GM12892 (cell line): ENCODE measurements around the gene PSAPL1.

ENCODE experiments used
- DNase-seq: peaks from one replicate; pipeline ENCODE4 v3.0.0; 2011; ENCODE audit not compliant: insufficient read length
- FAIRE-seq: peaks from 2 replicates; lab custom pipeline; 2011; peaks lifted over from hg19 to GRCh38; lab: Jason Lieb, UNC
- POLR2A ChIP-seq: IDR thresholded peaks from 2 replicates; pipeline ENCODE4 v1.6.1; 2011; ENCODE audit warnings: low read depth, low read length, control low read depth
- POLR2AphosphoS5 ChIP-seq: IDR thresholded peaks from 2 replicates; pipeline ENCODE4 v1.6.1; 2011; ENCODE audit warnings: low read depth, low read length, control low read depth
- TAF1 ChIP-seq: IDR thresholded peaks from 2 replicates; pipeline ENCODE4 v1.6.1; 2011; ENCODE audit warnings: low read depth, mild to moderate bottlenecking, control low read depth, low read length, borderline replicate concordance

PSAPL1 gene

DNA sequence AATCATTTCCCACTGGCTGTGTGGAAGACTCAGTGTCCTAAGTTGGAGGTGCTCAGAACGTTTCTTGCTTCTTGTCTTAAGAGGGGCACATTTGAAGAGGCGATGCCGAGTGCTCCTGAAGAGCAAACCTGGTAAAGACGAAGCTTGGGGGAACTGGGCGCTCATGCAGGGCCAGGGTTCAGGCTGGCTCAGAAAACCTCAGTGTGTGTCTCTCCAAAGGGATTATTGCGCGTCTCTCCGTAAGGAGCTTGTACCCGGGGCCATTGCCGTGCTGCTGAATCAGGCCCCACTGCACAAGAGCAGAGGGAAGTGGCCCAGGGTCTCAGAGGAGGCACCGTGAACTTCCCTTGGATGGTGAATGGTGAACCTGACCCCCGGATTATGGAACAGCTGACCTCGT lies 44.4 kb downstream of the PSAPL1 start:
- DNase-seq (no peak), FAIRE-seq (no peak)
- no peak for TF ChIP-seq POLR2AphosphoS5
- TF ChIP-seq POLR2A = no peak
- TF ChIP-seq TAF1 = no peak

- TF ChIP-seq POLR2A (no peak), TAF1 (no peak), POLR2AphosphoS5 (no peak)
- no peak for FAIRE-seq
These were observed 45.0 kb downstream of the PSAPL1 start for GRCh38 chr4:7389719-7390118.

DNA sequence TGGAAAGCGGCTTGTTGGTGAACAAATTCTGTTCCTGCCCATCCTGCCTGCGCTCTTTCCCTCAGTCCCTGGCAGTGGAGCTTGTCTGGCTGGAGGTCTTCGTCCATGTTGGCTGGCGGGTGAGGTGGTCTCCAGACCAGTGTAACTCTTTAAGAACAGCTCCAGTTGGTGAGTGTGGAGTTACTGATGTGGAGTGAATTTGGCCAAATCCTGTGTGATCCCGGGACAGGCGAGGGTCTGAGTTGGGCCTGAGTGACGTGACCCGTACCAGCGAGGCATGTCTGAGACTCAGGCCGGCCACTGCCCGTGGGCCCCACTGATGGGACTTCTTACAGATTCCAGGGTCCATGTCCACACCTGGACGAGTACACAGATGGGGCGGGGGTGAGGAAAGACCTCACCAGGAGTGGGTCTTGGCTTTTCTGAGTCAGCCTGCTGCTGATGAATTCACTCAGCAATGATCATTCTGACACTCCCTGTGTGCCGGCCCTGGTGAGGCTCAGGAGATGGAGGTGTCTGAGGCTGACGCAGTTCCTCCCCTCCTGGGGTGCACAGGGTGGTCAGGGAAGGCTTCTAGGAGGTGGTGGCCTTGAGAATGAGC lies 45.5 kb downstream of the PSAPL1 start:
- TF ChIP-seq POLR2A = no peak
- no peak for TF ChIP-seq POLR2AphosphoS5
- TF ChIP-seq TAF1 = no peak
- FAIRE-seq (no peak), DNase-seq (no peak)

More at GRCh38 chr4:7389719-7390118, 45.0 kb downstream of the PSAPL1 start:
- no peak for DNase-seq

DNA sequence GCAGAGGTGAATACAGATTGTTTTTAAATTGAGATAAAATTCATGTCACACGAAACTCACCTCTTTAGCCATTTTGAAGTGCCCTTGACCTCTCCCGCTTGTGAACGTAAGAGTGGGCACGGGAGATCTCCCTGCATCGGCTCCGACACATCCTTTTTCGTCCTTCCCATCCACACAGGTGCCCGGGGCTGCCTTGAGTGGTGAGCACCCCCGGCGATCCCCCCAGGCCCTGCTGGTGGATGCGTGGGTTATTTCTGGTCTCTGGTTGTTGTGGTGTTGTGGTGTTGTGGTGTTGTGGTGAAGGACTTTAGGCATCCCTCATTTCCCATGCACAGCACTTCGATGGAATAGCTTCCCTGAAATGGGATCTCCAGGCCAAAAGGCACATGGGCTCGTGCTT lies 46.1 kb downstream of the PSAPL1 start:
- DNase-seq (no peak), FAIRE-seq (no peak)
- TF ChIP-seq POLR2AphosphoS5 (no peak), TAF1 (no peak), POLR2A (no peak)

GRCh38 chr4:7387925-7388324 lies 46.8 kb downstream of the PSAPL1 start:
- no peak for FAIRE-seq
- no peak for DNase-seq
- no peak for TF ChIP-seq POLR2AphosphoS5
- TF ChIP-seq TAF1 = no peak
- no peak for TF ChIP-seq POLR2A

- DNase-seq = no peak
- FAIRE-seq = no peak
- TF ChIP-seq POLR2AphosphoS5 (no peak), TAF1 (no peak), POLR2A (no peak)
These were observed 49.5 kb downstream of the PSAPL1 start for GRCh38 chr4:7384929-7385890.

DNA sequence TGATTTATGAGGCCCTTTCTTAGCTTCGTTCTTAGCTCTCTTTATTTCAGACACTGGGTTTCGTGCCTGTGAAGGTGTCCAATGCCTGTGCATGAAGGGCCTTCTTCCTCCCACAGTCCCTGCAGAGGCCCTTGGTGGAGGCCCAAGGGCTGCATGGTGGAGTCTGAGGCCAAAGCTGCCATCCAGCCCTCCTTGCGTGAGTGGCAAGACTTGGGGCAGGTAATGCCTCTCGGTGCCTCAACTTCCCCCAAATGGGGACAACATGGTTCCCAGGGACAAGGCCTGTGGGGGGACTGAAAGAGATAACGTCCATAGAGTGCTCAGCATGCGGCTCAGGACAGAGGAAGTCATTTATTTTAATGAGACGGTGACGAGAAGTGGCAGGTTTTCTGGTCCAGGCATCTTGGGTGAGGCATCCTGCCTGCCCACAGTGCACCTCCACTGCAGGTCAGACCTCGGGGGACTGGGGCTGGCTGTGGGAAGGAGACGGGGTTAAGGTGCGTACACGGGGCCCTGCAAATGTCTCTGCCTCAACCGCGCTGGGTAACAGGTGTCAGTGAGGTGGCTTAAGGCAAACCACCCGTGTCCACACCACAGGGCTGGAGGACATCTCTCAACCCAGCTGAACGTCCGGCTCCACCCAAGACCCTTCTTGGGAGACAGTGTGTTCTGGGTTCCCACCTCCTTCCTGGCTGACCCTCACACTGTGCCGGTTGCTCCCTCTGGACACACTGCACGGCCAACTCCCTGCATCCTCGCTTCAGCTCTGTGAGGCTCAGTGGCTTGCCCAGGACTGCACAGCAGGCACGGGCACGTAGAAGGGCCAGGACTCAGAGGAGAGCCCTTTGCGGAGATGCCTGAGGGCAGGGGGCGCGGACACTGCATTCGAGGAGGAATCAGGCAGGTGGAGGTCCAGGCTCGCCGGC lies 50.5 kb downstream of the PSAPL1 start:
- FAIRE-seq (no peak), DNase-seq (peak; percentile 11)
- TF ChIP-seq POLR2AphosphoS5 (no peak), POLR2A (no peak), TAF1 (no peak)

DNA sequence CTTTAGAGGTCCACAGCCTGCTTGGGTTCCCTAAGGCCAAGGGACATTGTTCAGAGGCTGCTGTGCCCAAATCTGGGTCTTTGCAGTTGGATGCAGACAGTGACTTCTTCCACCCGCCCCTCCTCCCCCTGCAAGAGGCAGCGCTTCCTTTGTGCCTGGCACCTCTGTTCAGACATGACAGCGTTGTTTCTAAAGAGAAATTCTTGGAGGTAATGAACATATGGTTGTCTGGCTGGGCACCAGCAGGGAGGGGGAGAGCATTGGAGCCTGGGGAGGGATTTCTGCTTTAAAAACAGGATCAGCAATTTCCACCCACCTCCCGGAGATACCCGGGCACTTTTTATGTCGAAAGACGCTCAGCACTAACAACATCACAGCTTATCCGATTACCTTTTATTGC lies 51.5 kb downstream of the PSAPL1 start:
- DNase-seq = no peak
- TF ChIP-seq POLR2AphosphoS5 (no peak), POLR2A (no peak), TAF1 (no peak)
- no peak for FAIRE-seq

DNA sequence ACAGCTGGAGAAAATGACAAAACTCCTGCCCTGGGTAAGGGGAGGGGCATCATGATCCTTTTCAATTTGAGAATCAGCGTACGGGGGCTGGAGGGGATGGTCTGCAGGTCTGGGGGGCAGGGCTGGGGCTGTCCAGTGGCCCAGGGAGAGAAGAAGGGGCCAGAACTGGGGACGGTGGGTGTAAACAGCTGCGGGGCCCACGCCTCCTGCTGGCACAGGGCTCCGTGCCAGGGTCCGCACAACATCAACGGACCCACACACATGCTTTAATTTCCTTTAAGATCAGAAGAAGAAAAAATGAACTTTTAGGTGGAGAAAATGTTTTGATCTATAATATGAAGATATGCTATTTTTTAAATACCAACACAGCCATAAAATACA lies 52.1 kb downstream of the PSAPL1 start:
- DNase-seq (no peak), FAIRE-seq (no peak)
- no peak for TF ChIP-seq TAF1
- no peak for TF ChIP-seq POLR2AphosphoS5
- no peak for TF ChIP-seq POLR2A

- FAIRE-seq (no peak), DNase-seq (no peak)
- TF ChIP-seq POLR2A (no peak), POLR2AphosphoS5 (no peak), TAF1 (no peak)
These were observed 52.7 kb downstream of the PSAPL1 start for GRCh38 chr4:7381890-7382633.

DNA sequence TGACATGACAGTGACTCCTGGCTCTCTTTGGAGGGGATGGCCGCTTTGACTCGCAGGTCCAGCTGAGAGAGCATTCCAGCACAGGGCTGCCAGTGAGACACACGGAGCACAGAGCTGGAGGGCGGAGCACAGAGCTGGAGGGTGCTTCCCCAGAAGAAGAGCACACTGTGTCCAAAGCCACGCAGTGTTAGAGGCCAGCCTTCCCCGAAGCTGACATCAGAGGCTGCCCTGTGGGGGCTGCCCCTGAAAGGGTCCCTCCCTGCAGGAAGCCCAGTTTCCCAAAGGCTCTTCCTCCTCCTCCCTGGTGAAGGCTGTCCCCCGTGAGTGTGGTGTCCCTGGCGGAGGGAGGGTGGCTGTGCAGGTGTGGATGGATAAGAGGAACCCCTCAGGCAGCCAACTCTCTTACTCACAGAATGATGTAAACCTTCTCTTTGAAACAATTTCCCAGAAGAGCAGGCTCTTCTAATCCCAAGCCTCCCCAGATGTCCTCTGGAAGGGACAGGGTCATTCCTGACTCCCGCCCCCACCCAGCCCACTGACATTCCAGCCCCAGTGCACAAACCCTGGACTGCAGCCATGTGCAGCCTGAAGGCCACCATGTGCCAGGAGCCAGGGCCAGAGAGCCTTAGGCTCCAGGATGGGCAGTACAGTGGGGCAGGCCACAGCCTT lies 53.4 kb downstream of the PSAPL1 start:
- FAIRE-seq (no peak), DNase-seq (no peak)
- TF ChIP-seq POLR2A = no peak
- TF ChIP-seq TAF1 = no peak
- TF ChIP-seq POLR2AphosphoS5 = no peak
